ENCODE measurements around the gene EDARADD.

DNA sequence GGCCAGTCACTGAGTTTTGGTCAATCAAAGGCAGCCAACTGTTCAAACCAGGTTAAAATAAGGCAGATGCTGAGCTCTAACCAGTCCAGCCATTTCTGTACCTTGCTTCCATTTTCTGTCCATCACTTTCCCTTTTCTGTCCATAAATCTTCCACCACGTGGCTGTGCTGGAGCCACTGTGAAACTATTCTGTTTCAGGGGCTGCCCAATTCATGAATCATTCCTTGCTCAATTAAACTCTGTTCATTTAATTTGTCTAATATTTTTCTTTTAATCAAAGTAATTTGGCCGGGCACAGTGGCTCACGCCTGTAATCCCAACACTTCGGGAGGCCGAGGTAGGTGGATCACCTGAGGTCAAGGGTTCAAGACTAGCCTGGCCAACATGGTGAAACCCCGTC, 107.0 kb downstream of the EDARADD start:
- TF ChIP-seq, protein P1, sequence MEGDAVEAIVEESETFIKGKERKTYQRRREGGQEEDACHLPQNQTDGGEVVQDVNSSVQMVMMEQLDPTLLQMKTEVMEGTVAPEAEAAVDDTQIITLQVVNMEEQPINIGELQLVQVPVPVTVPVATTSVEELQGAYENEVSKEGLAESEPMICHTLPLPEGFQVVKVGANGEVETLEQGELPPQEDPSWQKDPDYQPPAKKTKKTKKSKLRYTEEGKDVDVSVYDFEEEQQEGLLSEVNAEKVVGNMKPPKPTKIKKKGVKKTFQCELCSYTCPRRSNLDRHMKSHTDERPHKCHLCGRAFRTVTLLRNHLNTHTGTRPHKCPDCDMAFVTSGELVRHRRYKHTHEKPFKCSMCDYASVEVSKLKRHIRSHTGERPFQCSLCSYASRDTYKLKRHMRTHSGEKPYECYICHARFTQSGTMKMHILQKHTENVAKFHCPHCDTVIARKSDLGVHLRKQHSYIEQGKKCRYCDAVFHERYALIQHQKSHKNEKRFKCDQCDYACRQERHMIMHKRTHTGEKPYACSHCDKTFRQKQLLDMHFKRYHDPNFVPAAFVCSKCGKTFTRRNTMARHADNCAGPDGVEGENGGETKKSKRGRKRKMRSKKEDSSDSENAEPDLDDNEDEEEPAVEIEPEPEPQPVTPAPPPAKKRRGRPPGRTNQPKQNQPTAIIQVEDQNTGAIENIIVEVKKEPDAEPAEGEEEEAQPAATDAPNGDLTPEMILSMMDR (IDR thresholded peaks at IDR 0.05), result no peak
- no peak for TF ChIP-seq POLR2A (IDR thresholded peaks at IDR 0.05)

Data from thyroid gland (tissue), 4 donors.